ENCODE results near the gene LZIC. TPM values are rescaled to one million over a fixed set of nuclear protein-coding genes. Genes with fewer than 3 reads are reported as not detected.
A peak's percentile ranks its signal among the peaks of the same experiment; 100 is the strongest.

LZIC gene
- total and polyA plus RNA-seq, 2 of the 13 experiments (the other 11 are each of a cell fraction or from before 2014, with no cell fraction given), result 25.2 to 71.8 TPM

DNA sequence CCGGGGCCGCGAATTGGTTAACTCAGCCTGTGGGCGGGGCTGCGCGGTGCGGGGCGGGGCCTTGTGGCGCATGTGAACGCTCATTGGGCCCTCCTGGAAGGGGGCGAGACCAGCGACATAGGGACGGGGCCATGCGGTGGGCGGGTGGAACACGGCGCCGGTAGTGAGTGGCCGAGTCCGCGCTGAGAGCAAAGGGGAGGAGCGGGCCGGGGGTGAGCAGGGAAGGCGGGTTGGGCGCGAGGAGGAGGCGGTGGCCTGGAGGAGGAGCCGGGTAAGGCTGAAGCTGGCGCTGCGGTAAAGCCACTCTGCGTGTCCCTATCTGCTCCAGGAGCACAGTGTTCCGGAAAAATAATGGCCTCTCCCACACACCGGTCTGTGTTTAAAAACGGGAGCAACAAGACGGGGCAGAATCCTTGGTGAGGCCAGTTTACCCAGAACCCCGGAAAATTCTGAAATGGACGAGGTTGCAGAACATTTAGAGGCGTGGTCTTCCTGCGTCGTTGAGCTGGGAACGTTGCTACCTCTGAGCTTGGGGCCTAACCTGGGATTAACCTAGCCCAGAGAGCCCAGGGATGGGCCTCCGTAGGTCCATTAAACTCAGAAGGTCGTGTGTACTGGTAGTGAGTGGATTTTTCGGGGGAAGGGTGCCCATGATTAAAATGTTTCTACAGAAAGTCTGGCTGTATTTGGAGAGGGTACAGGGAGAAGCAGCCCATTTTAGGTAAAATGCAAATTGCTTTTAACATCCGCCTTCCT lies 32.6 kb downstream of the LZIC start (continued):
- TF ChIP-seq, protein P1, sequence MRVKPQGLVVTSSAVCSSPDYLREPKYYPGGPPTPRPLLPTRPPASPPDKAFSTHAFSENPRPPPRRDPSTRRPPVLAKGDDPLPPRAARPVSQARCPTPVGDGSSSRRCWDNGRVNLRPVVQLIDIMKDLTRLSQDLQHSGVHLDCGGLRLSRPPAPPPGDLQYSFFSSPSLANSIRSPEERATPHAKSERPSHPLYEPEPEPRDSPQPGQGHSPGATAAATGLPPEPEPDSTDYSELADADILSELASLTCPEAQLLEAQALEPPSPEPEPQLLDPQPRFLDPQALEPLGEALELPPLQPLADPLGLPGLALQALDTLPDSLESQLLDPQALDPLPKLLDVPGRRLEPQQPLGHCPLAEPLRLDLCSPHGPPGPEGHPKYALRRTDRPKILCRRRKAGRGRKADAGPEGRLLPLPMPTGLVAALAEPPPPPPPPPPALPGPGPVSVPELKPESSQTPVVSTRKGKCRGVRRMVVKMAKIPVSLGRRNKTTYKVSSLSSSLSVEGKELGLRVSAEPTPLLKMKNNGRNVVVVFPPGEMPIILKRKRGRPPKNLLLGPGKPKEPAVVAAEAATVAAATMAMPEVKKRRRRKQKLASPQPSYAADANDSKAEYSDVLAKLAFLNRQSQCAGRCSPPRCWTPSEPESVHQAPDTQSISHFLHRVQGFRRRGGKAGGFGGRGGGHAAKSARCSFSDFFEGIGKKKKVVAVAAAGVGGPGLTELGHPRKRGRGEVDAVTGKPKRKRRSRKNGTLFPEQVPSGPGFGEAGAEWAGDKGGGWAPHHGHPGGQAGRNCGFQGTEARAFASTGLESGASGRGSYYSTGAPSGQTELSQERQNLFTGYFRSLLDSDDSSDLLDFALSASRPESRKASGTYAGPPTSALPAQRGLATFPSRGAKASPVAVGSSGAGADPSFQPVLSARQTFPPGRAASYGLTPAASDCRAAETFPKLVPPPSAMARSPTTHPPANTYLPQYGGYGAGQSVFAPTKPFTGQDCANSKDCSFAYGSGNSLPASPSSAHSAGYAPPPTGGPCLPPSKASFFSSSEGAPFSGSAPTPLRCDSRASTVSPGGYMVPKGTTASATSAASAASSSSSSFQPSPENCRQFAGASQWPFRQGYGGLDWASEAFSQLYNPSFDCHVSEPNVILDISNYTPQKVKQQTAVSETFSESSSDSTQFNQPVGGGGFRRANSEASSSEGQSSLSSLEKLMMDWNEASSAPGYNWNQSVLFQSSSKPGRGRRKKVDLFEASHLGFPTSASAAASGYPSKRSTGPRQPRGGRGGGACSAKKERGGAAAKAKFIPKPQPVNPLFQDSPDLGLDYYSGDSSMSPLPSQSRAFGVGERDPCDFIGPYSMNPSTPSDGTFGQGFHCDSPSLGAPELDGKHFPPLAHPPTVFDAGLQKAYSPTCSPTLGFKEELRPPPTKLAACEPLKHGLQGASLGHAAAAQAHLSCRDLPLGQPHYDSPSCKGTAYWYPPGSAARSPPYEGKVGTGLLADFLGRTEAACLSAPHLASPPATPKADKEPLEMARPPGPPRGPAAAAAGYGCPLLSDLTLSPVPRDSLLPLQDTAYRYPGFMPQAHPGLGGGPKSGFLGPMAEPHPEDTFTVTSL (CRISPR knock-in tag; IDR thresholded peaks at IDR 0.05; ENCODE audit: borderline replicate concordance), result no peak
- no peak for TF ChIP-seq SCMH1 (CRISPR knock-in tag; IDR thresholded peaks at IDR 0.05; ENCODE audit: borderline replicate concordance)
- no peak for TF ChIP-seq KDM1A (CRISPR knock-in tag; IDR thresholded peaks at IDR 0.05)
- peak; percentile 51; the same call in 1 of the 2 replicates for TF ChIP-seq ZNF564 (CRISPR knock-in tag; IDR thresholded peaks at IDR 0.05)
- no peak for TF ChIP-seq TSC22D2 (CRISPR knock-in tag; IDR thresholded peaks at IDR 0.05; ENCODE audit: borderline replicate concordance)
- TF ChIP-seq, protein P2, sequence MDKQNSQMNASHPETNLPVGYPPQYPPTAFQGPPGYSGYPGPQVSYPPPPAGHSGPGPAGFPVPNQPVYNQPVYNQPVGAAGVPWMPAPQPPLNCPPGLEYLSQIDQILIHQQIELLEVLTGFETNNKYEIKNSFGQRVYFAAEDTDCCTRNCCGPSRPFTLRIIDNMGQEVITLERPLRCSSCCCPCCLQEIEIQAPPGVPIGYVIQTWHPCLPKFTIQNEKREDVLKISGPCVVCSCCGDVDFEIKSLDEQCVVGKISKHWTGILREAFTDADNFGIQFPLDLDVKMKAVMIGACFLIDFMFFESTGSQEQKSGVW (CRISPR knock-in tag; IDR thresholded peaks at IDR 0.05; ENCODE audit: borderline replicate concordance), result no peak
- TF ChIP-seq SRSF1 (optimal IDR thresholded peaks at IDR 0.05; ENCODE audit: low read depth, low read length), result no peak
- TF ChIP-seq ZNF839 (CRISPR knock-in tag; IDR thresholded peaks at IDR 0.05; ENCODE audit: borderline replicate concordance), result no peak
- no peak for TF ChIP-seq ZNF713 (CRISPR knock-in tag; IDR thresholded peaks at IDR 0.05)
- peak; percentile 71; the same call in 1 of the 2 replicates for TF ChIP-seq ATF7-NPFF (CRISPR knock-in tag; IDR thresholded peaks at IDR 0.05; ENCODE audit: low read depth)
- TF ChIP-seq DNMT3B (CRISPR knock-in tag; conservative IDR thresholded peaks at IDR 0.05), result no peak
- no peak for TF ChIP-seq ZNF569 (CRISPR knock-in tag; IDR thresholded peaks at IDR 0.05; ENCODE audit: borderline replicate concordance)
- no peak for TF ChIP-seq ZNF562 (CRISPR knock-in tag; IDR thresholded peaks at IDR 0.05; ENCODE audit: borderline replicate concordance)
- TF ChIP-seq ZNF652 (CRISPR knock-in tag; IDR thresholded peaks at IDR 0.05; ENCODE audit: borderline replicate concordance, low read depth), result no peak
- TF ChIP-seq ZNF224 (CRISPR knock-in tag; IDR thresholded peaks at IDR 0.05), result no peak
- no peak; the same call in 1 of the 2 replicates for TF ChIP-seq THAP11 (CRISPR knock-in tag; IDR thresholded peaks at IDR 0.05)
- TF ChIP-seq CREM (IDR thresholded peaks at IDR 0.05), result 0 out of 2 replicates have a peak, but pooled peaks have one; percentile 15
- TF ChIP-seq CREM (CRISPR knock-in tag; IDR thresholded peaks at IDR 0.05), result no peak
- TF ChIP-seq SMARCC2 (IDR thresholded peaks at IDR 0.05), result no peak
- TF ChIP-seq ZNF326 (CRISPR knock-in tag; IDR thresholded peaks at IDR 0.05; ENCODE audit: borderline replicate concordance), result no peak
- TF ChIP-seq SP1 (IDR thresholded peaks at IDR 0.05), result no peak
- peak; percentile 92 for TF ChIP-seq SP1 (CRISPR knock-in tag; IDR thresholded peaks at IDR 0.05)
- TF ChIP-seq, protein P3, sequence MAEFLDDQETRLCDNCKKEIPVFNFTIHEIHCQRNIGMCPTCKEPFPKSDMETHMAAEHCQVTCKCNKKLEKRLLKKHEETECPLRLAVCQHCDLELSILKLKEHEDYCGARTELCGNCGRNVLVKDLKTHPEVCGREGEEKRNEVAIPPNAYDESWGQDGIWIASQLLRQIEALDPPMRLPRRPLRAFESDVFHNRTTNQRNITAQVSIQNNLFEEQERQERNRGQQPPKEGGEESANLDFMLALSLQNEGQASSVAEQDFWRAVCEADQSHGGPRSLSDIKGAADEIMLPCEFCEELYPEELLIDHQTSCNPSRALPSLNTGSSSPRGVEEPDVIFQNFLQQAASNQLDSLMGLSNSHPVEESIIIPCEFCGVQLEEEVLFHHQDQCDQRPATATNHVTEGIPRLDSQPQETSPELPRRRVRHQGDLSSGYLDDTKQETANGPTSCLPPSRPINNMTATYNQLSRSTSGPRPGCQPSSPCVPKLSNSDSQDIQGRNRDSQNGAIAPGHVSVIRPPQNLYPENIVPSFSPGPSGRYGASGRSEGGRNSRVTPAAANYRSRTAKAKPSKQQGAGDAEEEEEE (CRISPR knock-in tag; IDR thresholded peaks at IDR 0.05; ENCODE audit: borderline replicate concordance), result no peak
- no peak for TF ChIP-seq NFE2L2 (IDR thresholded peaks at IDR 0.05; ENCODE audit: low read length)
